HG02885 (cell line): ENCODE data around the gene SAPCD1.
"Not testable (repeated sequence)": the region's sequence is repeated elsewhere in the genome, so short reads cannot be mapped to it uniquely, and the experiment has no call there.

ENCODE experiments used
- ATAC-seq: cut with Tn5 transposase; IDR thresholded peaks from one replicate; pipeline ENCODE4 v1.9.1; 2021; ENCODE audit warnings: mild to moderate bottlenecking; ENCODE audit not compliant: unreplicated experiment, poor library complexity

The SAPCD1 gene

GRCh38 chr6:31794866-31795615 is 32.6 kb downstream of the SAPCD1 start:
- ATAC-seq, result peak; percentile 11

- ATAC-seq, result peak; percentile 78
Measured at GRCh38 chr6:31795616-31796298, 33.3 kb downstream of the SAPCD1 start, which contains the start of gene VARS1. Gene VARS1 (minus strand): TSS chr6:31795752. CDS start chr6:31795217, 535 bp downstream.

GRCh38 chr6:31796993-31797385 is 34.5 kb downstream of the SAPCD1 start:
- ATAC-seq, result no peak

GRCh38 chr6:31797588-31797987 is 35.1 kb downstream of the SAPCD1 start:
- no peak for ATAC-seq

GRCh38 chr6:31799781-31800180 is 37.3 kb downstream of the SAPCD1 start:
- ATAC-seq, result no peak

GRCh38 chr6:31801031-31801927 is 38.8 kb downstream of the SAPCD1 start:
- not testable (repeated sequence) for ATAC-seq

GRCh38 chr6:31805939-31806469 is 43.5 kb downstream of the SAPCD1 start:
- peak; percentile 12 for ATAC-seq

GRCh38 chr6:31806470-31807272 is 44.2 kb downstream of the SAPCD1 start, which contains the start of gene LSM2:
Gene LSM2 (minus strand): TSS chr6:31806966. CDS start chr6:31806757, 209 bp downstream.
- peak; percentile 91 for ATAC-seq

- not testable (repeated sequence) for ATAC-seq
Measured at GRCh38 chr6:31808599-31808998, 46.1 kb downstream of the SAPCD1 start.

- ATAC-seq, result no peak
Measured at GRCh38 chr6:31811645-31812044, 49.2 kb downstream of the SAPCD1 start.

GRCh38 chr6:31813465-31813849 is 51.0 kb downstream of the SAPCD1 start:
- no peak for ATAC-seq
